ENCODE data around the gene IZUMO1. TPM values are rescaled to one million over a fixed set of nuclear protein-coding genes. Genes with fewer than 3 reads are reported as not detected.

IZUMO1 gene
- total and polyA plus RNA-seq, 9 of the 15 experiments (the other 6 are each of a cell fraction or from before 2014, with no cell fraction given) = 0.14 to 2.1 (median 0.73) TPM

DNA sequence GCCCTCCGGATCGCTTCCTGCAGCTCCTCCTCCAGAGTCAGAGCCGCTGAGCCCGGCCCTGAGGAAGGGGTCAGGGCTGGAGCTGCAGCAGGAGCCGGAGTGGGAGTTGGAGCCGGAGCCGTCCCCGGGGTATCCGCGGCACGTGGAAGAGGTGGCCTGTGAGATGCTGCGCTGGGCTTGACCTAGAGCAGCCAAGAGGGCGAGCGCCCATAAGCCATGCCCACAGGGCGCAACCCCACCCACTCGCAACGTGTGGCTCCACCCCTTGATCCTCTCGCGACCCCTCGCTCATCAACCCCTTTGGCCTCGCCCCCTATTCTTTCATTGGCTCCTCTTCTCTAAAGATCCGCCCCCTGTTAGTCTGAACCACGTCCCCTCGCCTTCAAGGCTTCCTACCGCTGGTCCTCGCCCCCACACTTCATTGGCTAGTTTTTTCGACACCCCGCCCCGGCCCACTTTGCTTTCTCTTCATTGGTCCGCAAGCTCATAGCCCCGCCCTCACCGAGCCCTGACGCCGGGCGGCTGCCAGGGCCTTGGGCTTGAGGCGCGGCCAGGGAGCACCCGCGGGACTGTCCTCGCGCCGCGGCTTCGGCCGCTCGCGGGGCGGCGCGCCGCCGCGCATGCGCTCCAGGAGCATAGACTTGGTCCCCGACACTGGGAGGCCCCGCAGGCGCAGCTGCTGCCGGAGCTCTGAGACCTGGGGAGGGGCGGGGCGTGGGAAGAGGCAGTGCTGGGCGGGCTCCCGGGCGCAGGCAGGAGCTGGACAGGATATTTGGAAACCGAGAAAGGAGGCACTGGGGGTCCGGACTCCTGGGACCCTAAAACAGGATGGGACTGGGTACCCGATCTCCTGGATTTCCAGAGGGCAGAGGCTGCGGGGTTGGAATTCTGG lies 32.6 kb downstream of the IZUMO1 start (continued):
- TF ChIP-seq TBP (optimal IDR thresholded peaks at IDR 0.05; ENCODE audit: low read depth, low read length) = peak; percentile 46
- no peak for TF ChIP-seq PHB2 (IDR thresholded peaks at IDR 0.05; ENCODE audit: low read depth)
- TF ChIP-seq TRIM24 (IDR thresholded peaks at IDR 0.05) = no peak
- peak; percentile 66 for TF ChIP-seq RBBP5 (IDR thresholded peaks at IDR 0.05; ENCODE audit: borderline replicate concordance, insufficient read depth, low read length, poor library complexity, severe bottlenecking)
- peak; percentile 57 for TF ChIP-seq POU5F1 (IDR thresholded peaks at IDR 0.05; ENCODE audit: borderline replicate concordance, low read depth, low read length, partially characterized antibody)
- 0 out of 2 replicates have a peak, but pooled peaks have one; percentile 3 for TF ChIP-seq JUN (IDR thresholded peaks at IDR 0.05; ENCODE audit: borderline replicate concordance, low read depth, low read length)
- TF ChIP-seq JUN (CRISPR knock-in tag; IDR thresholded peaks at IDR 0.05; ENCODE audit: borderline replicate concordance) = no peak
- TF ChIP-seq HDAC1 (IDR thresholded peaks at IDR 0.05) = peak in 1 of 2 experiments; percentile 67; a peak in 2 of 4 replicates
- TF ChIP-seq, protein P1, sequence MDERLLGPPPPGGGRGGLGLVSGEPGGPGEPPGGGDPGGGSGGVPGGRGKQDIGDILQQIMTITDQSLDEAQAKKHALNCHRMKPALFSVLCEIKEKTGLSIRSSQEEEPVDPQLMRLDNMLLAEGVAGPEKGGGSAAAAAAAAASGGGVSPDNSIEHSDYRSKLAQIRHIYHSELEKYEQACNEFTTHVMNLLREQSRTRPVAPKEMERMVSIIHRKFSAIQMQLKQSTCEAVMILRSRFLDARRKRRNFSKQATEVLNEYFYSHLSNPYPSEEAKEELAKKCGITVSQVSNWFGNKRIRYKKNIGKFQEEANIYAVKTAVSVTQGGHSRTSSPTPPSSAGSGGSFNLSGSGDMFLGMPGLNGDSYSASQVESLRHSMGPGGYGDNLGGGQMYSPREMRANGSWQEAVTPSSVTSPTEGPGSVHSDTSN (CRISPR knock-in tag; IDR thresholded peaks at IDR 0.05; ENCODE audit: low read depth) = no peak
- TF ChIP-seq, protein P1 (tag; conservative IDR thresholded peaks at IDR 0.05; ENCODE audit: low read depth) = no peak
- no peak for TF ChIP-seq ETV1 (tag; conservative IDR thresholded peaks at IDR 0.05; ENCODE audit: low read depth)
